Activated gamma-delta T cell treated with Interleukin-2 at 50 U/mL for 16 hours (primary cell): ENCODE results near the gene GRAMD2B.
"Not testable (repeated sequence)": the region's sequence is repeated elsewhere in the genome, so short reads cannot be mapped to it uniquely, and the experiment has no call there.

ENCODE experiments used
- DNase-seq: peaks from one replicate; pipeline ENCODE4 v3.0.0-alpha.2; 2020

Gene GRAMD2B

GRCh38 chr5:126422994-126423788 lies at the start of gene GRAMD2B:
GRAMD2B (plus strand) TSS chr5:126423409; CDS start chr5:126423607, 198 bp downstream.
- DNase-seq, result peak; percentile 58

GRCh38 chr5:126374109-126374416 lies 49.1 kb upstream of the GRAMD2B start:
- no peak for DNase-seq

GRCh38 chr5:126376443-126376842 lies 46.8 kb upstream of the GRAMD2B start:
- no peak for DNase-seq

GRCh38 chr5:126377424-126377823 lies 45.8 kb upstream of the GRAMD2B start:
- DNase-seq, result no peak

- DNase-seq, result not testable (repeated sequence)
Observed at GRCh38 chr5:126380316-126380715, 42.9 kb upstream of the GRAMD2B start.

GRCh38 chr5:126383246-126383645 lies 40.0 kb upstream of the GRAMD2B start:
- no peak for DNase-seq

GRCh38 chr5:126383776-126384175 lies 39.4 kb upstream of the GRAMD2B start:
- no peak for DNase-seq

- DNase-seq, result no peak
Observed at GRCh38 chr5:126384985-126385384, 38.2 kb upstream of the GRAMD2B start.

- no peak for DNase-seq
Observed at GRCh38 chr5:126385524-126386502, 37.4 kb upstream of the GRAMD2B start.

- DNase-seq, result no peak
Observed at GRCh38 chr5:126389179-126389578, 34.0 kb upstream of the GRAMD2B start.

- DNase-seq, result no peak
Observed at GRCh38 chr5:126390051-126390450, 33.2 kb upstream of the GRAMD2B start.

- DNase-seq, result no peak
Observed at GRCh38 chr5:126391386-126391785, 31.8 kb upstream of the GRAMD2B start.

- no peak for DNase-seq
Observed at GRCh38 chr5:126394211-126394788, 28.9 kb upstream of the GRAMD2B start.

- no peak for DNase-seq
Observed at GRCh38 chr5:126395198-126395597, 28.0 kb upstream of the GRAMD2B start.

GRCh38 chr5:126395605-126396004 lies 27.6 kb upstream of the GRAMD2B start:
- no peak for DNase-seq

GRCh38 chr5:126396721-126397120 lies 26.5 kb upstream of the GRAMD2B start:
- not testable (repeated sequence) for DNase-seq

GRCh38 chr5:126398791-126399190 lies 24.4 kb upstream of the GRAMD2B start:
- no peak for DNase-seq

GRCh38 chr5:126400621-126401251 lies 22.5 kb upstream of the GRAMD2B start:
- no peak for DNase-seq

GRCh38 chr5:126402621-126403555 lies 20.3 kb upstream of the GRAMD2B start:
- DNase-seq, result no peak

GRCh38 chr5:126403876-126404275 lies 19.3 kb upstream of the GRAMD2B start:
- DNase-seq, result no peak

GRCh38 chr5:126410623-126411022 lies 12.6 kb upstream of the GRAMD2B start:
- no peak for DNase-seq

GRCh38 chr5:126413856-126414255 lies 9.4 kb upstream of the GRAMD2B start:
- no peak for DNase-seq
